GM03348 (cell line): ENCODE measurements around the gene SPEN.

Source experiments
- DNase-seq: peaks from one replicate; pipeline ENCODE4 v3.0.0; 2012; ENCODE audit warnings: low spot score

SPEN gene

DNA sequence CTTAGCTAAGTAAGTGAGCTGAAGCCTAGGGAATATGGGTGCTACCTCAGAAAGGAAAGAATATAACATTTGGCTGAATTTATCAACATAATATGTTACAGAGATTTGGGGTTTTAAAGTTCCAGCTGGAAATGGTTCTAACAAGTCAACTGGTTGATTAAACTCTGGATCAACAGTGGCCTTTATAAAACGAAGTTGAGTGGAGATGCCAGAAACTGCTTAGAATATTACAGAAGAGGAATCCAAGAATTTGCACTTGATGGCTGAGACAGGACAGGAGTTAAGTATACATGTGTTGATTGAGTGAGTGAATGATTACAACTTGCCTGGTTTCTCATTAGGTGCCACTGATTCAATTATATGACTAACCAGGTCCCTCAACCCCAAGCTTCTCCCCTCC is 135.8 kb downstream of the SPEN start:
- no peak for DNase-seq

- no peak for DNase-seq
These were observed 138.2 kb downstream of the SPEN start for GRCh38 chr1:15985611-15986297.

DNA sequence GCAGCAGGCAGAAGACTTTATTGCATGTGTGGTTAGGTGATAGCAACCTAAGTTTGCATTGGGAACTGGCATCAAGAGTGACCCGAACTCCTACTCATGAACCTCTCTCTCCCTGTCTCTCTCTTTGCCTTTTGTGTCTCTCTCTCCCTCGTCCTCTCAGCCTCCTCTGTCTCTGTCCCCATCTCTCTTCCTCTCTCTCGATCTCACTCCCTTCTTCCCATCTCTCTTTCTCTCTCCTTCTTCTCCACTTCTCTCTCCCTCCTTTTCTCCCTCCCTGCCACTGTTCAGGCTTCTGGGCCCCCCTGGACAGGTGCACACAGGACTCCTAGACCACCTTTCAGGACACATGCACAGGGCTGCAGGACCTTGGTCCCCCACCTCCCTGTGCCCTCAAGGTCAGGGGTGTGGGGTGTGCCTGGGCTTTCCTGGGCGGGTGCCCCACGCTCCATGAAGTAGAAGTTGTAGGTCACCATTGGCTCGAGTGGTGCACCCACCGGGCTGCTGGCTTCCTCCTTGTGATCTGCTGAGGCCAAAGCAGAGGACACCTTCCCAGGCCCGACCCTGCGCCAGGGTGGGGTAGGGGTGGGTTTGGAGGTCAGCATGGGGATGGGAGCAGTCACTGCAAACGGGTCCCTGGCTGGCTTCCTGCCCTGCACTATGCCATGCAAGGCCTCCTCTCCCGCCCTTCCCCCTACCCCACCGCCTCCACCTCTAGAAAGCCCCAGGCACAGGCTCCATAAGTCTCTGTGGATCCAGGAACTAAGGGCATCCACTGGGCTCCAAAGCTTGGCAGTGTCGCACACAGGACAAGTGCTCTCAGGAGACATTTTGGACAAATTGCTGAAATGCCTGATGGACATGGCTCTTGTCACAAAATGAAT is 141.6 kb downstream of the SPEN start:
- DNase-seq, result no peak

- DNase-seq, result no peak
These were observed 142.3 kb downstream of the SPEN start for GRCh38 chr1:15989776-15990175.
